ENCODE results near the gene MAGEH1. TPM values are rescaled to one million over a fixed set of nuclear protein-coding genes. Genes with fewer than 3 reads are reported as not detected.

The MAGEH1 gene
- total and polyA plus RNA-seq, 2 experiments from 2014 or later: 65.7 to 80.4 TPM

DNA sequence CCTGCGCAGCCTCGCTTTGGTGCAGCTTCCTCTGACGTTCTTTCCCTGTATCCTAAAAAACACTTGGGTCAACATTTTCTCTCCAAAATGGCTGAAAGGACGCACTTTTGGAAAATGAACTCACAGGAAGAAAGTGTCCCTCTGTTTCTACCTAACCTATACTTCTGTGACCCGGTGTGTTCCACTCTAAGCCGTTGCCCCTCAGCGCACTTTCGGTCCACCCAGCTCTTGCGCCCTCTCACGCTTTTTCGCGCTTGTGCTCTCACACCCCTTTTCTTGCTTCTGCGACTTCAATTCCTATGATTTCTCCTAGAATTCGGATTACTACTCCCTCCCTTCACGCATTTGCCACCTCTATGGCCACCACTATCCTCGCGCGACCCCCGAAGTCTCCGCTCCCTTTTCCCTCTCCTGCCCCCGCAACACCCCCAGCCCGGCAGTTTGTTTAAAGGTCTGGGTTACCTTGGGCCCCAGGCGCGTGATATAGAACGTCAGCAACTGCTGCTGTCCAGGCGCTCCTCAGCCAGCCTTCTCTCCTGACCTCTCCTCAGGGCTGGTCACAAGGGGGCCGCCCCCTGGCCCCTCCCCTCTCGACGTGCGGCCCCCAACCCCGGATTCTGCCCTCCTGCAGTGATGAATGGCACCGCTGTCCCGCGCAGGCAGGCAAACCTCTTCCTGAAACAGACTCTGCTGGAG lies 37.5 kb downstream of the MAGEH1 start, which contains the start of gene USP51:
Gene USP51 (minus strand): TSS at position 535 of the 696 bp plus-strand sequence. CDS start 909 bp downstream, outside the sequence.
- H3K27ac ChIP-seq: peak within 1 kb of the TSS; percentile 99
- peak; percentile 60 to 74 for DNase-seq (ENCODE audit: low read depth in 1 of 2, low spot score in 1 of 2)
- H3K4me1 ChIP-seq (ENCODE audit: low read depth): peaks cover 3% of the 10 kb centered on the region
- H3K27me3 ChIP-seq: no peaks in the 10 kb centered on the region
- no peaks in the 10 kb centered on the region for H3K9me3 ChIP-seq (ENCODE audit: low read depth)
- TF ChIP-seq, protein P1, sequence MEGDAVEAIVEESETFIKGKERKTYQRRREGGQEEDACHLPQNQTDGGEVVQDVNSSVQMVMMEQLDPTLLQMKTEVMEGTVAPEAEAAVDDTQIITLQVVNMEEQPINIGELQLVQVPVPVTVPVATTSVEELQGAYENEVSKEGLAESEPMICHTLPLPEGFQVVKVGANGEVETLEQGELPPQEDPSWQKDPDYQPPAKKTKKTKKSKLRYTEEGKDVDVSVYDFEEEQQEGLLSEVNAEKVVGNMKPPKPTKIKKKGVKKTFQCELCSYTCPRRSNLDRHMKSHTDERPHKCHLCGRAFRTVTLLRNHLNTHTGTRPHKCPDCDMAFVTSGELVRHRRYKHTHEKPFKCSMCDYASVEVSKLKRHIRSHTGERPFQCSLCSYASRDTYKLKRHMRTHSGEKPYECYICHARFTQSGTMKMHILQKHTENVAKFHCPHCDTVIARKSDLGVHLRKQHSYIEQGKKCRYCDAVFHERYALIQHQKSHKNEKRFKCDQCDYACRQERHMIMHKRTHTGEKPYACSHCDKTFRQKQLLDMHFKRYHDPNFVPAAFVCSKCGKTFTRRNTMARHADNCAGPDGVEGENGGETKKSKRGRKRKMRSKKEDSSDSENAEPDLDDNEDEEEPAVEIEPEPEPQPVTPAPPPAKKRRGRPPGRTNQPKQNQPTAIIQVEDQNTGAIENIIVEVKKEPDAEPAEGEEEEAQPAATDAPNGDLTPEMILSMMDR (IDR thresholded peaks at IDR 0.05; ENCODE audit: low read depth, low read length): no peak
- H3K36me3 ChIP-seq: no peaks in the 10 kb centered on the region
- peak within 1 kb of the TSS; percentile 68 for H3K4me3 ChIP-seq

DNA sequence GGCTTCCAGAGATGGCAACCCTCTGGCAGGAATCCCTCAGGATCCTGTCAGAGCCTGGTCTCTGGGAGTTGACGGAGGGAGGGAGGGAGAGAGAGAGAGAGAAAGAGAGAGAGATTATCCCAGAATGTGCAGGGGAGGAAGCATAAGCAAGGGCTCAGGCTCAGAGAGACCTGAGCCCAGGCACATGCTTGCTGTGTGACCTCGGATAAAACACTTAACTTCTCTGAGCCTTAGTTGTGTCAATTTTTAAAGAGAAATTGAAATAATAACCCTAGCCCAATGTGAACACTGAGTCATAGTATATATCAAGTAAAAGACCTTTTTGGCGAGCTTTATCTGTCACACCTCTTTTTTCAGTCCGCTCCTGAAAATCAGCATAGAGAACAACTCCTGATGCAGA lies 38.2 kb downstream of the MAGEH1 start:
- H3K27ac ChIP-seq: peak overlapping the region; percentile 99
- H3K4me1 ChIP-seq (ENCODE audit: low read depth): peaks cover 3% of the 10 kb centered on the region
- H3K9me3 ChIP-seq (ENCODE audit: low read depth): no peaks in the 10 kb centered on the region
- H3K36me3 ChIP-seq: no peaks in the 10 kb centered on the region
- H3K27me3 ChIP-seq: no peaks in the 10 kb centered on the region
- TF ChIP-seq, protein P1 (IDR thresholded peaks at IDR 0.05; ENCODE audit: low read depth, low read length): no peak
- H3K4me3 ChIP-seq: peak overlapping the region; percentile 68
- no peak for DNase-seq (ENCODE audit: low read depth in 1 of 2, low spot score in 1 of 2)

DNA sequence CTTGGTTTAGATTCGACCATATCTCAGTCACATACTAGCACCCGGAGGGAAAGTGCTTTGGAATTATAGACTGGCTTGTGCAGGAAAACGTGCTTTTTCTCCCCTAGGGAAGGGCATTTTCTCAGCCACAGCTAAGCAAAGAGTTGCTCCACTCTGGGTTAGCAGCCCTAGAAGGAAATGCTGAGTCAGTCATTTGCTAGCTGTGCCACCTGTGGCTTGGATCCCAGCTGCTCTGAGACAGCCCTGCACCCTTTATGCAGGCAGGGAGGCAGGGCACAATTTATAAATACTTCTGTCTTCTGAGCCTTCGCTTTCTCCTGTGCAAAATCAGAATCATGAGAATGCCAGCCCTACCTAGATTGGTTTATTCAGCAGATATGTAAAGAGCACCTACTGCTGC lies 39.0 kb downstream of the MAGEH1 start:
- TF ChIP-seq, protein P1 (IDR thresholded peaks at IDR 0.05; ENCODE audit: low read depth, low read length): no peak
- Histone ChIP-seq H3K27ac (no peak overlapping the region), H3K4me3 (no peak overlapping the region), H3K4me1 (ENCODE audit: low read depth) (peaks cover 3% of the 10 kb centered on the region), H3K36me3 (no peaks in the 10 kb centered on the region), H3K9me3 (ENCODE audit: low read depth) (no peaks in the 10 kb centered on the region), H3K27me3 (no peaks in the 10 kb centered on the region)
- DNase-seq (ENCODE audit: low read depth in 1 of 2, low spot score in 1 of 2): peak in 1 of 2 donors; percentile 0

Other genes starting within 250 kb of the MAGEH1 start
- gene PAGE5, start 231.8 kb upstream of the MAGEH1 start, total RNA-seq: not detected in 2 replicates
- gene PAGE5, start 231.8 kb upstream of the MAGEH1 start, polyA plus RNA-seq: not detected in 2 replicates
- not detected in 2 replicates for gene PAGE3, start 187.2 kb upstream of the MAGEH1 start, total RNA-seq
- gene PAGE3, start 187.2 kb upstream of the MAGEH1 start, polyA plus RNA-seq: not detected in 2 replicates
- gene USP51, start 37.7 kb downstream of the MAGEH1 start, total RNA-seq: 4.8 and 7.3 TPM in 2 replicates
- 1.4 and 2.6 TPM in 2 replicates for gene USP51, start 37.7 kb downstream of the MAGEH1 start, polyA plus RNA-seq
- gene FOXR2, start 171.3 kb downstream of the MAGEH1 start, total RNA-seq: not detected in 2 replicates
- gene FOXR2, start 171.3 kb downstream of the MAGEH1 start, polyA plus RNA-seq: not detected in 2 replicates